SK-N-MC (cell line): Measurements from ENCODE around the gene PTBP2.

Experiments used
- DNase-seq: peaks from one replicate; pipeline ENCODE4 v3.0.0-alpha.2; 2011; ENCODE audit warnings: low read depth, low spot score
- H3K27ac ChIP-seq: fragments of 200-600 bp; sonication (generic); 2 replicates; pipeline ENCODE4 v1.5.1; 2016; ENCODE audit warnings: mixed run types
- H3K36me3 ChIP-seq: fragments of 200-600 bp; sonication (generic); 2 replicates; pipeline ENCODE4 v1.6.1; 2017; ENCODE audit warnings: antibody characterized with exemption, low read length, mixed read lengths; ENCODE audit not compliant: insufficient read depth
- H3K4me3 ChIP-seq: fragments of 200-600 bp; sonication (generic); 2 replicates; pipeline ENCODE4 v1.5.1; 2016
- H3K9ac ChIP-seq: fragments of 200-600 bp; sonication (generic); 2 replicates; pipeline ENCODE4 v1.8.0; 2017; ENCODE audit warnings: mixed run types, mixed read lengths; ENCODE audit not compliant: insufficient read length
- H3K9me3 ChIP-seq: fragments of 200-600 bp; sonication (generic); 2 replicates; pipeline ENCODE4 v1.6.1; 2017; ENCODE audit warnings: low read depth, mild to moderate bottlenecking, antibody characterized with exemption, low read length, moderate library complexity, mixed read lengths
- EZH2 ChIP-seq: fragments of 200-600 bp; sonication (generic); IDR thresholded peaks from one replicate; pipeline ENCODE4 v1.6.1; 2017; ENCODE audit warnings: antibody characterized with exemption
- FOXP2 ChIP-seq: optimal IDR thresholded peaks from 2 replicates; pipeline ENCODE3; 2011; ENCODE audit warnings: mild to moderate bottlenecking, moderate library complexity; ENCODE audit not compliant: insufficient read depth; ENCODE audit errors: extremely low read length, control extremely low read depth
- POLR2AphosphoS5 ChIP-seq: IDR thresholded peaks from 2 replicates; pipeline ENCODE4 v1.6.1; 2012; ENCODE audit warnings: mild to moderate bottlenecking, low read depth, low read length, borderline replicate concordance

PTBP2 gene

DNA sequence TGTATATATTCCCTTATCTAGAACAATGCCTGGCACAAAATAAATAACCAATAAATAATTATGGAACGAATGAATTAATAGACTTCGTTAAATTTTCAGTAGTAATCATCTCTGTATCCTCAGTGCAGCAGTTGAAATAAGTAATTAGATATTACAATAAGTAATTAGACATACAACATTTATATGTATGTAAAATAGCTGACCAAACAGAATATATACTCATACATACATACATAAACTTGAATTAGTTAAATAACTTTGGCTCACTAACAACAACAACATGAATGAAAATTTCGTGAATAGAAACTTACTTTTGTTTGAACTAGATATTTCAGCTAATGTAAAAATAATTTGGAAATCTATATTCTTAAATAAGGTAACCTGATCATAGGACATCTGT, 14.6 kb upstream of the PTBP2 start:
- DNase-seq: no peak
- no peak overlapping the region for H3K27ac ChIP-seq
- no peaks in the 10 kb centered on the region for H3K36me3 ChIP-seq
- H3K9me3 ChIP-seq: no peaks in the 10 kb centered on the region
- no peak overlapping the region for H3K4me3 ChIP-seq
- H3K9ac ChIP-seq: no peak overlapping the region
- no peak for TF ChIP-seq EZH2
- TF ChIP-seq POLR2AphosphoS5: no peak
- no peak for TF ChIP-seq FOXP2

DNA sequence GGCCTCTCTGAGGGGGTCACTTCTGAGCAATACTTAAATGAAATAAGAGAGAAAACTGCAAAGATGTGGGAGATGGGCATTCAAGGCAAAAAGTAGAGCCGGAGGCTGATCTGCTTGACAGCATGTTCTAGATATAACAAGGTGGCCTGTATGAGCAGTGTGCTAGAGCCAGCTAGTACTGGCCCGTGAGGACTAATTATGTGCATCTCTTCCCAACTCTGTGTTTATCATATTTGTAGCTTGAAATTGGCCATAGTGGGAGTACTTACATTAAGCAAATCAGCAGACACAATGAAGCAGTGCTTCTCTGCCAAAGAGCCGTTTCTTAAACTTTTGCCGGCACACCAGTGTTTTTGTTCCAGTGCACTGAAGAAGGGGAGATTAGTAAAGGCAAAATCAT, 13.1 kb upstream of the PTBP2 start:
- H3K4me3 ChIP-seq: no peak overlapping the region
- no peak for DNase-seq
- H3K36me3 ChIP-seq: no peaks in the 10 kb centered on the region
- no peak overlapping the region for H3K27ac ChIP-seq
- TF ChIP-seq POLR2AphosphoS5 (no peak), FOXP2 (no peak), EZH2 (no peak)
- no peak overlapping the region for H3K9ac ChIP-seq
- no peaks in the 10 kb centered on the region for H3K9me3 ChIP-seq

DNA sequence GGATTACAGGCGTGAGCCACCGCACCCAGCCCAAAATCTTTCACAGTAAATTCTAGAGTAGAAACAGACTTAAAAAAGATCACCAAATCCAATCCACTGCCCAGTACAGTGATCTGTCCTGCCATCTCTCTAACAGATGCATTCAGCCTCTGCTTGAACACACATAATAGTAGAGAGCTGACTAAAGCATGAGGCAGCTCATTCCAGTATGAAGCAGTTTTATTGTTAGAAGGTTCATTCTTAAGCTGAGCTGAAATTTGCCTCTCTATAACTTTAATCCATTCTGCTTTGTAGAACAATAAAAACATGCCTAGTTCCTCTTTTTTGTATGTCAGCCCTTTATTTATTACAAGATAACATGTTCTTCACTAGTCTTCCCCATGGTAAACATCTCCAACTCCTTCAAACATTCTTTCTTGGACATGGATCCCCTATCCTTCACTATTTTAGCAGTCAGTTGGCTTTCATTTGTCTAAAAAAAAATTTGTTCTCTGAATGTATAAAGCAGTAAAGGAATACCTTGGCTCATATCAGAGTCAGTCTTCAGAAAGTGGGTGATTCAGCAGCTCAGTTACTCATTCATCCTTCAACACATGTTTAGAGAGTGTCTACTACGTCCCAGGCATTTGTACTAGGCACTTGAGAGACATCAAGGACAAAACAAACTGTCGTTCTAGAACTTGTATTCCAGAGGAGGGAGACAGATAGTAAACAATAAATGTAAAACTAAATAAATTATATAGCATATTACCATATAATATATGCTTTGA, 10.7 kb upstream of the PTBP2 start:
- TF ChIP-seq EZH2 (no peak), POLR2AphosphoS5 (no peak), FOXP2 (no peak)
- no peaks in the 10 kb centered on the region for H3K9me3 ChIP-seq
- H3K9ac ChIP-seq: no peak overlapping the region
- no peak overlapping the region for H3K4me3 ChIP-seq
- no peaks in the 10 kb centered on the region for H3K36me3 ChIP-seq
- no peak overlapping the region for H3K27ac ChIP-seq
- DNase-seq: no peak

DNA sequence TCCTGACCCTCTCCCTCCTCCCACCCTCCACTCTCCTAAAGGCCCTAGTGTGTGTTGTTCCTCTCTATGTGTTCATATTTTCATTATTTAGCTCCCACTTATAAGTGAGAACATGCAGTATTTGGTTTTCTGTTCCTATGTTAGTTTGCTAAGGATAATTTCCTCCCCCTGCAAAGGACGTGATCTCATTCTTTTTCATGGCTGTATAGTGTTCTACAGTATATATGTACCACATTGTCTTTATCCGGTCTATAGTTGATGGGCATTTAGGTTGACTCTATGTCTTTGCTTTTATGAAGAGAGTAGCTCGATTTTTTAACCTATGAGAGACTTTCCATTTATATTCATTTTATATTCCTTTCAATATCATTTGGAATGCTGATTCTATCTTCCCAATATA, 7.9 kb upstream of the PTBP2 start:
- TF ChIP-seq POLR2AphosphoS5 (no peak), FOXP2 (no peak), EZH2 (no peak)
- Histone ChIP-seq H3K36me3 (no peaks in the 10 kb centered on the region), H3K27ac (no peak overlapping the region), H3K9ac (no peak overlapping the region), H3K9me3 (no peaks in the 10 kb centered on the region), H3K4me3 (no peak overlapping the region)
- no peak for DNase-seq

DNA sequence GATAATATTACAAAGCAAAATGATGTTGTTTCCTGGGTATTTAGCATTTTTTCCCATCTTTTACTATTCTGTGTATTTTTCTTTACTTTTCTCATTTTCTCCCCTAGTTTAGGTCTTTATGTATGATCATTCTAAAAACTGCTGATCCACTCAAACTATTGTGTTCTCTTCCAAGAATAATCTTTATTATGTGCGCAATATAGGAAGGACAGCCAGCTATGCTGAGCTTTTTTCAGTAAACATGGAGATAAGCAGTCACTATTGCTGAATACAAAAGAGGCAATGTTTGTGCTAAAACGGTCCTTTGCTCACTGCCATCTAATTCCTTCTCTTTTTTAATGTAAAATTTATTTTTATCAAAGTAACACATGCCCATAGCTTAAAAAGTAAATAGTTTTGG, 6.7 kb upstream of the PTBP2 start:
- H3K9me3 ChIP-seq: no peaks in the 10 kb centered on the region
- H3K27ac ChIP-seq: no peak overlapping the region
- H3K9ac ChIP-seq: no peak overlapping the region
- TF ChIP-seq FOXP2 (no peak), POLR2AphosphoS5 (no peak), EZH2 (no peak)
- no peak for DNase-seq
- H3K4me3 ChIP-seq: no peak overlapping the region
- no peaks in the 10 kb centered on the region for H3K36me3 ChIP-seq

DNA sequence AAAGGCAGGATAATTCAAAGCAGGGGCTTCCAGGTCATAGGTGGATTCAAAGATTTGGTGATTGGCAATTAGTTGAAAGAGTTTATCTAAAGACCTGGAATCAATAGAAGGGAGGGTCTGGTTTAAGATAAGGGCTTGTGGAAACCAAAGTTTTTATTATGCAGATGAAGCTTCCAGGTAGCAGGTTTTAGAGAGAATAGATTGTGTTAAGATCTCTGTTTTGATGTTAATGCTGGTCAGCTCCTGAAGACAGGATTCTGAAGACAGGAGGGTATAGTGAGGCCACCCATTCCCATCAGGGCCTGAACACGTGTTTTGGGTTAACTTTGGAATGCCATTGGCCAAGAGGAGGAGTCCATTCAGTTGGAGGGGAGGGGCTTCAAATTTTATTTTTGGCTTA, 6.1 kb upstream of the PTBP2 start:
- DNase-seq: no peak
- no peak overlapping the region for H3K9ac ChIP-seq

DNA sequence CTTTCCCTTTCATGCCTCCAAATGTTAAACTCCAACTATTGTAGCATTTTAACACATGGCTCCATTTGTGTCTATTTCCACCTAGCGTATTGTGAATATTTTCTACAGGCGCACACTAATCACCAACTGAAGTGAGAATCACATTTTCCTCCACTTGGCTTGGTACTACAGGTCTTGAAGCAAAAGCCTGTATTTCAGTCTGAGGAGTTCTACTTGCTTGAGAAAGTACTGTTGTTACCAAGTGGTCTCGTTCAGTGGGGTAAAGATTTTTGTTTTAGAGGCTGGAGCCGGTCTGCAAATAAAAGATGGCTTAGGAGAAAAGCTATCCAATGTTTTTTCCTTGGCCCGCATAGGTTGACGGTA, 550 bp upstream of the PTBP2 start:
- Histone ChIP-seq H3K9ac (peak overlapping the region; percentile 99), H3K27ac (peak overlapping the region; percentile 48), H3K9me3 (peaks cover 8% of the 10 kb centered on the region; the same call in 1 of the 2 replicates), H3K36me3 (peaks cover 36% of the 10 kb centered on the region), H3K4me3 (peak overlapping the region; percentile 91)
- DNase-seq: no peak
- no peak for TF ChIP-seq POLR2AphosphoS5
- no peak for TF ChIP-seq FOXP2
- no peak for TF ChIP-seq EZH2

More for the DNA sequence above, 6.1 kb upstream of the PTBP2 start:
- H3K9me3 ChIP-seq: no peaks in the 10 kb centered on the region
- TF ChIP-seq POLR2AphosphoS5 (no peak), FOXP2 (no peak), EZH2 (no peak)
- no peaks in the 10 kb centered on the region for H3K36me3 ChIP-seq
- no peak overlapping the region; the same call in 1 of the 2 replicates for H3K27ac ChIP-seq
- peak overlapping the region; percentile 19; the same call in 1 of the 2 replicates for H3K4me3 ChIP-seq

DNA sequence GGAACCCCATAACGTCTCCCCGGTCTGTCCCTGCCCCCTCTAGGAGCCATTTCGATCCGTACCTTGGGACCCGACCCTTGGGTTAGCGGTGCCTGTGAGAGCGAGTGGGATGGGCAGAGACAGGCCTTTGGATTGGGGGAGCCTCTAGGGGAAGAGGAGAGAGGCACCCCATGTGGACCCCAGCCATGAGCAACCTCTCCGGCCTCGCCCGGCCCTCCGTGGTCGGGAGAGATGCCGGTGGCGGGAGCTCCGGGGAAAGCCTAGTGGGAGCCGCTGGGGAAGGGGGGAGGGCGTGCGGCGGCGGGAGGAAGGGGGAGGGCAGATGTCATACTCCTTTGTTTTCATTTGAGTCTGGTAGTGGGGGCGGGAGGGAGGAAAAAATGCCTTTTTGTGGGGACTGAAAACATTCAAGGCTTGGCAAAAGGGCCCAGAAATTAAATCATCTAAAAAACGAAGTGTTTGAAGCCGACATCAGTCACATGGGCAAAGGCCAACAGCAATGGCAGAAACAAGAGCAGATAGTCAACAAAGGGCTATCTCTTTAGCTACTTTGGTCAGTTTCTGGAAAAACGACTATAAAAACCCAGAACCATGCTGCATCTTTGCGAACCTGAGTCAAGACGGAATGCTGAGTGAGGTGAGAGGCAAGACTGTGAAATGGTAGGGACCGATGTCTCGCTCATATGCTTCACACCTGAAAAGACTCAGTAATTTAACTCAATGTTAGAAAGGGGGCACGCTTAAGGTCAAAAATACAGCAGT, 758 bp downstream of the PTBP2 start:
- Histone ChIP-seq H3K36me3 (peaks cover 49% of the 10 kb centered on the region), H3K9ac (peak overlapping the region; percentile 99), H3K4me3 (peak overlapping the region; percentile 91), H3K9me3 (peaks cover 8% of the 10 kb centered on the region; the same call in 1 of the 2 replicates), H3K27ac (peak overlapping the region; percentile 92)
- TF ChIP-seq EZH2: no peak
- TF ChIP-seq FOXP2: no peak
- TF ChIP-seq POLR2AphosphoS5: peak; percentile 32
- no peak for DNase-seq
